Neural cell (in vitro differentiated cells): ENCODE measurements around the gene TEX38. TPM values are rescaled to one million over a fixed set of nuclear protein-coding genes. Genes with fewer than 3 reads are reported as not detected.

Source experiments
- H2AFZ ChIP-seq: fragments of 200-600, 300-800 bp; sonication (generic), shearing (Covaris generic); 2 replicates; pipeline ENCODE4 v1.6.0; 2014; ENCODE audit warnings: low read depth, mild to moderate bottlenecking, antibody characterized with exemption, low read length, moderate library complexity
- H3F3A ChIP-seq: fragments of 200-600 bp; shearing (Covaris generic); 2 replicates; pipeline ENCODE4 v1.6.1; 2016; ENCODE audit warnings: mild to moderate bottlenecking, moderate library complexity, mixed read lengths, antibody characterized with exemption, low read length; ENCODE audit not compliant: insufficient read depth, poor library complexity, severe bottlenecking
- H3K27ac ChIP-seq: fragments of 200-600, 300-800 bp; sonication (generic), shearing (Covaris generic); 2 replicates; pipeline ENCODE4 v1.5.1; 2014; ENCODE audit warnings: mild to moderate bottlenecking, low read length, moderate library complexity
- H3K27me3 ChIP-seq: fragments of 300-800, 200-600 bp; sonication (generic), shearing (Covaris generic); 2 replicates; pipeline ENCODE4 v1.6.0; 2014; ENCODE audit warnings: mild to moderate bottlenecking, low read depth, low read length, moderate library complexity; ENCODE audit not compliant: insufficient read depth
- H3K36me3 ChIP-seq: fragments of 300-800, 200-600 bp; sonication (generic), shearing (Covaris generic); 2 replicates; pipeline ENCODE4 v1.5.1; 2014; ENCODE audit warnings: mild to moderate bottlenecking, antibody characterized with exemption, low read length, moderate library complexity; ENCODE audit not compliant: insufficient read depth
- H3K4me2 ChIP-seq: fragments of 300-800, 200-600 bp; sonication (generic), shearing (Covaris generic); 2 replicates; pipeline ENCODE4 v1.6.0; 2014; ENCODE audit warnings: mild to moderate bottlenecking, low read length
- H3K4me3 ChIP-seq: fragments of 300-800, 200-600 bp; sonication (generic), shearing (Covaris generic); 2 replicates; pipeline ENCODE4 v1.5.1; 2014; ENCODE audit warnings: mild to moderate bottlenecking, low read length, moderate library complexity
- H3K79me2 ChIP-seq: fragments of 200-600 bp; shearing (Covaris generic); replicated peaks from 2 replicates; pipeline ENCODE4 v1.6.0; 2014; ENCODE audit warnings: mild to moderate bottlenecking, low read length, moderate library complexity; ENCODE audit not compliant: insufficient read depth
- H3K9ac ChIP-seq: fragments of 300-800, 200-600 bp; sonication (generic), shearing (Covaris generic); 2 replicates; pipeline ENCODE4 v1.6.1; 2016; ENCODE audit warnings: mild to moderate bottlenecking, low read length, mixed read lengths
- H3K9me2 ChIP-seq: fragments of 200-600 bp; shearing (Covaris generic); 2 replicates; pipeline ENCODE4 v1.6.1; 2016; ENCODE audit warnings: mild to moderate bottlenecking, low read length, mixed read lengths; ENCODE audit not compliant: insufficient read depth
- H3K9me3 ChIP-seq: fragments of 200-600, 300-800 bp; sonication (generic), shearing (Covaris generic); 2 replicates; pipeline ENCODE4 v1.6.1; 2016; ENCODE audit warnings: mild to moderate bottlenecking, mixed run types, low read length, moderate library complexity, mixed read lengths
- H4K20me1 ChIP-seq: fragments of 200-600 bp; shearing (Covaris generic); 2 replicates; pipeline ENCODE4 v1.6.1; 2016; ENCODE audit warnings: mild to moderate bottlenecking, mixed run types; ENCODE audit not compliant: insufficient read depth
- CTCF ChIP-seq: fragments of 450-650 bp; IDR thresholded peaks from 2 replicates; pipeline ENCODE4 v1.5.1; 2014; ENCODE audit warnings: antibody characterized with exemption, mild to moderate bottlenecking, moderate library complexity; ENCODE audit not compliant: poor library complexity, severe bottlenecking
- EP300 ChIP-seq: fragments of 450-650 bp; conservative IDR thresholded peaks from 2 replicates; pipeline ENCODE4 v1.6.1; 2014; ENCODE audit warnings: antibody characterized with exemption, mild to moderate bottlenecking, moderate library complexity; ENCODE audit not compliant: poor library complexity, severe bottlenecking
- EZH2 ChIP-seq: fragments of 200-600, 300-800 bp; shearing (Covaris generic), sonication (generic); IDR thresholded peaks from 2 replicates; pipeline ENCODE4 v1.6.1; 2014; ENCODE audit warnings: antibody characterized with exemption, low read length, borderline replicate concordance, mild to moderate bottlenecking; ENCODE audit not compliant: insufficient read depth, poor library complexity, severe bottlenecking
- MXI1 ChIP-seq: fragments of 450-650 bp; conservative IDR thresholded peaks from 2 replicates; pipeline ENCODE4 v1.6.1; 2014; ENCODE audit warnings: antibody characterized with exemption, mild to moderate bottlenecking; ENCODE audit not compliant: poor library complexity, severe bottlenecking
- POLR2AphosphoS5 ChIP-seq: IDR thresholded peaks from 2 replicates; pipeline ENCODE4 v1.6.1; 2012
- RAD21 ChIP-seq: fragments of 450-650 bp; conservative IDR thresholded peaks from 2 replicates; pipeline ENCODE4 v1.6.1; 2014; ENCODE audit warnings: antibody characterized with exemption, mild to moderate bottlenecking, moderate library complexity
- REST ChIP-seq: IDR thresholded peaks from 2 replicates; pipeline ENCODE4 v1.6.1; 2012; ENCODE audit warnings: borderline replicate concordance
- SMC3 ChIP-seq: fragments of 450-650 bp; conservative IDR thresholded peaks from 2 replicates; pipeline ENCODE4 v1.6.1; 2014; ENCODE audit warnings: antibody characterized with exemption, mild to moderate bottlenecking, moderate library complexity; ENCODE audit not compliant: poor library complexity
- TAF1 ChIP-seq: IDR thresholded peaks from 2 replicates; pipeline ENCODE4 v1.6.1; 2012; ENCODE audit warnings: low read depth
- polyA plus RNA-seq: library from polyadenylated mRNA; depleted of rRNA; stranded (reverse); fragments of >200 nt; gene quantifications from 2 replicates; pipeline ENCODE4 v1.2.3, GENCODE V29; 2014

TEX38 gene
- polyA plus RNA-seq, 1 donor from 2014 or later, result not detected

GRCh38 chr1:46684670-46685069, 13.0 kb downstream of the TEX38 start:
- Histone ChIP-seq H4K20me1 (no peaks in the 10 kb centered on the region), H3K27me3 (no peaks in the 10 kb centered on the region), H3K9me3 (no peaks in the 10 kb centered on the region), H3K79me2 (no peaks in the 10 kb centered on the region), H3F3A (no peaks in the 10 kb centered on the region), H3K9me2 (no peaks in the 10 kb centered on the region), H3K27ac (no peak overlapping the region), H3K4me2 (no peak overlapping the region), H2AFZ (no peak overlapping the region), H3K9ac (no peak overlapping the region), H3K4me3 (no peak overlapping the region), H3K36me3 (peaks cover 43% of the 10 kb centered on the region)
- TF ChIP-seq CTCF, result no peak
- TF ChIP-seq MXI1, result no peak
- no peak for TF ChIP-seq REST
- no peak for TF ChIP-seq TAF1
- TF ChIP-seq RAD21, result no peak
- TF ChIP-seq SMC3, result no peak
- TF ChIP-seq EP300, result no peak
- TF ChIP-seq EZH2, result no peak
- no peak for TF ChIP-seq POLR2AphosphoS5

- no peak overlapping the region for H2AFZ ChIP-seq
- H3K79me2 ChIP-seq, result no peaks in the 10 kb centered on the region
- H3K27ac ChIP-seq, result no peak overlapping the region
- H3K36me3 ChIP-seq, result peaks cover 36% of the 10 kb centered on the region
- no peaks in the 10 kb centered on the region for H4K20me1 ChIP-seq
- no peaks in the 10 kb centered on the region for H3K9me3 ChIP-seq
- H3K4me2 ChIP-seq, result no peak overlapping the region
- no peak overlapping the region for H3K9ac ChIP-seq
- H3F3A ChIP-seq, result no peaks in the 10 kb centered on the region
- no peak overlapping the region for H3K4me3 ChIP-seq
- H3K27me3 ChIP-seq, result no peaks in the 10 kb centered on the region
- no peaks in the 10 kb centered on the region for H3K9me2 ChIP-seq
- no peak for TF ChIP-seq SMC3
- no peak for TF ChIP-seq POLR2AphosphoS5
- no peak for TF ChIP-seq EZH2
- no peak for TF ChIP-seq EP300
- TF ChIP-seq MXI1, result no peak
- TF ChIP-seq RAD21, result no peak
- no peak for TF ChIP-seq REST
- TF ChIP-seq TAF1, result no peak
- TF ChIP-seq CTCF, result no peak
Measured at GRCh38 chr1:46686255-46686654, 14.6 kb downstream of the TEX38 start.
